Activated CD8-positive, alpha-beta T cell treated with anti-CD3 and anti-CD28 coated beads, Interleukin-2, amount 10 ng/mL, durations not matched to agents 7 days and 5 days (primary cell): ENCODE data around the gene PIP4K2C. TPM values are rescaled to one million over a fixed set of nuclear protein-coding genes. Genes with fewer than 3 reads are reported as not detected.

Experiments used
- ATAC-seq: fragments of 150-1000 bp; cut with Tn5 transposase; one replicate; pipeline ENCODE4 v1.10.0; 2021; ENCODE audit warnings: moderate library complexity
- CTCF ChIA-PET: fragments of 350-600 bp; sonication (Branson Sonifier 250); formaldehyde crosslinking; loops from one replicate; lab custom pipeline; 2021; ENCODE audit warnings: antibody characterized with exemption; lab: Charles Lee
- POLR2A ChIA-PET: fragments of 350-600 bp; sonication (Branson Sonifier 250); formaldehyde crosslinking; loops from one replicate; lab custom pipeline; 2021; ENCODE audit warnings: antibody characterized with exemption; lab: Charles Lee
- DNase-seq: peaks from one replicate; pipeline ENCODE4 v3.0.0-alpha.2; 2020
- H3K27ac Mint-ChIP-seq: one replicate; pipeline ENCODE4 v1.8.0; 2021; ENCODE audit warnings: mild to moderate bottlenecking, mixed read lengths
- H3K27me3 Mint-ChIP-seq: one replicate; pipeline ENCODE4 v1.8.0; 2021; ENCODE audit warnings: low read depth, mixed read lengths
- H3K36me3 Mint-ChIP-seq: one replicate; pipeline ENCODE4 v1.8.0; 2021; ENCODE audit warnings: low read depth, mixed read lengths
- H3K4me1 Mint-ChIP-seq: one replicate; pipeline ENCODE4 v1.8.0; 2021; ENCODE audit warnings: low read depth, mixed read lengths
- H3K4me3 Mint-ChIP-seq: one replicate; pipeline ENCODE4 v1.8.0; 2021; ENCODE audit warnings: mild to moderate bottlenecking, mixed read lengths
- H3K9me3 Mint-ChIP-seq: one replicate; pipeline ENCODE4 v1.8.0; 2022; ENCODE audit warnings: mixed read lengths; ENCODE audit not compliant: insufficient read depth
- total RNA-seq, 2 experiments: library from RNA; stranded (reverse); gene quantifications; one replicate each; pipeline ENCODE4 v1.2.3, GENCODE V29; 2021

PIP4K2C gene
- 10 to 100 TPM; 16.8 to 17.9 TPM for total RNA-seq

- no peaks in the 10 kb centered on the region for H3K27me3 Mint-ChIP-seq
- peaks cover 28% of the 10 kb centered on the region for H3K4me1 Mint-ChIP-seq
- ChIA-PET POLR2A (interaction anchor here (0.7 to 2.4 kb wide), 8 partner anchors 9 to 129 kb away, joined by 3 to 12 read pairs (median 4); partner anchors contain the start of gene ARHGEF25), CTCF (interaction anchor here (0.9 to 4.8 kb wide), 7 partner anchors 8 to 166 kb away, joined by 3 to 49 read pairs (median 4); partner anchors contain the start of genes ARHGEF25 and B4GALNT1)
- peak; percentile 85 for DNase-seq
- H3K27ac Mint-ChIP-seq: peak within 1 kb of the TSS; percentile 84
- no peaks in the 10 kb centered on the region for H3K9me3 Mint-ChIP-seq
- H3K36me3 Mint-ChIP-seq: peaks cover 18% of the 10 kb centered on the region
- H3K4me3 Mint-ChIP-seq: peak within 1 kb of the TSS; percentile 85
- ATAC-seq: peak; percentile 96
Observed at GRCh38 chr12:57590864-57591781, at the start of gene PIP4K2C. Gene PIP4K2C, plus strand, starts transcription at chr12:57591192. Its CDS starts 98 bp downstream, at chr12:57591290.

- H3K9me3 Mint-ChIP-seq: no peaks in the 10 kb centered on the region
- H3K4me3 Mint-ChIP-seq: no peak overlapping the region
- DNase-seq (no peak), ATAC-seq (no peak)
- H3K27me3 Mint-ChIP-seq: no peaks in the 10 kb centered on the region
- peaks cover 42% of the 10 kb centered on the region for H3K36me3 Mint-ChIP-seq
- H3K27ac Mint-ChIP-seq: no peak overlapping the region
- CTCF ChIA-PET: no interaction called here
- peaks cover 31% of the 10 kb centered on the region for H3K4me1 Mint-ChIP-seq
- POLR2A ChIA-PET: interaction anchor here (1.2 kb wide), 1 partner anchor 17 kb away, joined by 4 read pairs; no protein-coding TSS in a partner anchor
Observed at GRCh38 chr12:57541717-57542116, 49.3 kb upstream of the PIP4K2C start.

- ATAC-seq (no peak), DNase-seq (no peak)
- Mint-ChIP-seq H3K4me1 (peaks cover 36% of the 10 kb centered on the region), H3K27ac (peak overlapping the region; percentile 18), H3K9me3 (no peaks in the 10 kb centered on the region), H3K4me3 (no peak overlapping the region), H3K36me3 (peaks cover 32% of the 10 kb centered on the region), H3K27me3 (peaks cover 2% of the 10 kb centered on the region)
- ChIA-PET POLR2A (interaction anchor here (1.0 to 1.8 kb wide), 2 partner anchors 9 to 20 kb away, joined by 3 to 5 read pairs; no protein-coding TSS in a partner anchor), CTCF (interaction anchor here (1.1 to 1.2 kb wide), 2 partner anchors 19 to 40 kb away, joined by 4 read pairs; no protein-coding TSS in a partner anchor)
Observed at GRCh38 chr12:57543581-57543980, 47.4 kb upstream of the PIP4K2C start.

GRCh38 chr12:57545809-57546437 lies 45.1 kb upstream of the PIP4K2C start:
- peaks cover 52% of the 10 kb centered on the region for H3K4me1 Mint-ChIP-seq
- ATAC-seq: no peak
- CTCF ChIA-PET: interaction anchor here (1.4 to 2.5 kb wide), 5 partner anchors 9 to 87 kb away, joined by 4 to 16 read pairs (median 7); no protein-coding TSS in a partner anchor

GRCh38 chr12:57546438-57547287 lies 44.3 kb upstream of the PIP4K2C start, which contains the start of gene DCTN2:
Gene DCTN2, minus strand, starts transcription at chr12:57547192. Its CDS starts 129 bp downstream, at chr12:57547063.
- H3K4me3 Mint-ChIP-seq: peak within 1 kb of the TSS; percentile 100
- H3K27ac Mint-ChIP-seq: peak within 1 kb of the TSS; percentile 97
- peaks cover 53% of the 10 kb centered on the region for H3K4me1 Mint-ChIP-seq
- peaks cover 9% of the 10 kb centered on the region for H3K27me3 Mint-ChIP-seq
- peak; percentile 98 for ATAC-seq
- peaks cover 13% of the 10 kb centered on the region for H3K36me3 Mint-ChIP-seq
- CTCF ChIA-PET: interaction anchor here (0.7 to 2.5 kb wide), 8 partner anchors 9 to 333 kb away, joined by 3 to 16 read pairs (median 5); no protein-coding TSS in a partner anchor
- H3K9me3 Mint-ChIP-seq: no peaks in the 10 kb centered on the region
- DNase-seq: peak; percentile 98
- POLR2A ChIA-PET: interaction anchor here (0.6 to 1.8 kb wide), 6 partner anchors 9 to 29 kb away, joined by 3 to 11 read pairs (median 3); partner anchors contain the start of gene DDIT3

More at GRCh38 chr12:57545809-57546437, 45.1 kb upstream of the PIP4K2C start:
- POLR2A ChIA-PET: interaction anchor here (1.2 to 1.8 kb wide), 2 partner anchors 8 to 26 kb away, joined by 3 to 11 read pairs; partner anchors contain the start of gene DDIT3
- peaks cover 9% of the 10 kb centered on the region for H3K27me3 Mint-ChIP-seq
- no peak for DNase-seq
- H3K36me3 Mint-ChIP-seq: peaks cover 16% of the 10 kb centered on the region
- H3K4me3 Mint-ChIP-seq: peak overlapping the region; percentile 100
- H3K27ac Mint-ChIP-seq: peak overlapping the region; percentile 97
- no peaks in the 10 kb centered on the region for H3K9me3 Mint-ChIP-seq

GRCh38 chr12:57547288-57548012 lies 43.5 kb upstream of the PIP4K2C start:
- POLR2A ChIA-PET: interaction anchor here (0.7 to 1.8 kb wide), 4 partner anchors 16 to 30 kb away, joined by 3 to 11 read pairs (median 3); partner anchors contain the start of gene DDIT3
- H3K4me3 Mint-ChIP-seq: peak overlapping the region; percentile 100
- CTCF ChIA-PET: interaction anchor here (0.7 to 2.5 kb wide), 7 partner anchors 10 to 334 kb away, joined by 3 to 16 read pairs (median 4); no protein-coding TSS in a partner anchor
- ATAC-seq (no peak), DNase-seq (no peak)
- peaks cover 53% of the 10 kb centered on the region for H3K4me1 Mint-ChIP-seq
- peaks cover 10% of the 10 kb centered on the region for H3K36me3 Mint-ChIP-seq
- H3K27ac Mint-ChIP-seq: peak overlapping the region; percentile 97
- peaks cover 9% of the 10 kb centered on the region for H3K27me3 Mint-ChIP-seq
- no peaks in the 10 kb centered on the region for H3K9me3 Mint-ChIP-seq

- no peak overlapping the region for H3K27ac Mint-ChIP-seq
- H3K9me3 Mint-ChIP-seq: no peaks in the 10 kb centered on the region
- no peak for ATAC-seq
- peaks cover 51% of the 10 kb centered on the region for H3K4me1 Mint-ChIP-seq
- ChIA-PET CTCF (no interaction called here), POLR2A (no interaction called here)
- peaks cover 10% of the 10 kb centered on the region for H3K36me3 Mint-ChIP-seq
- no peak for DNase-seq
- peaks cover 9% of the 10 kb centered on the region for H3K27me3 Mint-ChIP-seq
- no peak overlapping the region for H3K4me3 Mint-ChIP-seq
Observed at GRCh38 chr12:57548013-57548315, 43.0 kb upstream of the PIP4K2C start.

- H3K9me3 Mint-ChIP-seq: no peaks in the 10 kb centered on the region
- H3K4me1 Mint-ChIP-seq: peaks cover 49% of the 10 kb centered on the region
- ChIA-PET POLR2A (no interaction called here), CTCF (interaction anchor here (1.2 kb wide), 1 partner anchor 90 kb away, joined by 3 read pairs; the partner anchor contains the start of gene GLI1)
- ATAC-seq: no peak
- no peak overlapping the region for H3K4me3 Mint-ChIP-seq
- peaks cover 10% of the 10 kb centered on the region for H3K36me3 Mint-ChIP-seq
- H3K27me3 Mint-ChIP-seq: peaks cover 13% of the 10 kb centered on the region
- no peak for DNase-seq
- no peak overlapping the region for H3K27ac Mint-ChIP-seq
Observed at GRCh38 chr12:57548488-57548887, 42.5 kb upstream of the PIP4K2C start.

- DNase-seq: no peak
- no peak for ATAC-seq
- POLR2A ChIA-PET: no interaction called here
- Mint-ChIP-seq H3K36me3 (peaks cover 10% of the 10 kb centered on the region), H3K27me3 (peaks cover 15% of the 10 kb centered on the region), H3K4me3 (peak overlapping the region; percentile 76), H3K4me1 (peaks cover 42% of the 10 kb centered on the region), H3K9me3 (no peaks in the 10 kb centered on the region), H3K27ac (no peak overlapping the region)
- CTCF ChIA-PET: interaction anchor here (1.2 kb wide), 1 partner anchor 91 kb away, joined by 3 read pairs; the partner anchor contains the start of gene GLI1
Observed at GRCh38 chr12:57549203-57549908, 41.6 kb upstream of the PIP4K2C start.
